Astrocyte of the hippocampus (primary cell): ENCODE measurements around the gene ST3GAL2.

Experiments
- DNase-seq: peaks from one replicate; pipeline ENCODE4 v3.0.0; 2011; ENCODE audit warnings: low read depth, low spot score

The ST3GAL2 gene, protein sequence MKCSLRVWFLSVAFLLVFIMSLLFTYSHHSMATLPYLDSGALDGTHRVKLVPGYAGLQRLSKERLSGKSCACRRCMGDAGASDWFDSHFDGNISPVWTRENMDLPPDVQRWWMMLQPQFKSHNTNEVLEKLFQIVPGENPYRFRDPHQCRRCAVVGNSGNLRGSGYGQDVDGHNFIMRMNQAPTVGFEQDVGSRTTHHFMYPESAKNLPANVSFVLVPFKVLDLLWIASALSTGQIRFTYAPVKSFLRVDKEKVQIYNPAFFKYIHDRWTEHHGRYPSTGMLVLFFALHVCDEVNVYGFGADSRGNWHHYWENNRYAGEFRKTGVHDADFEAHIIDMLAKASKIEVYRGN

DNA sequence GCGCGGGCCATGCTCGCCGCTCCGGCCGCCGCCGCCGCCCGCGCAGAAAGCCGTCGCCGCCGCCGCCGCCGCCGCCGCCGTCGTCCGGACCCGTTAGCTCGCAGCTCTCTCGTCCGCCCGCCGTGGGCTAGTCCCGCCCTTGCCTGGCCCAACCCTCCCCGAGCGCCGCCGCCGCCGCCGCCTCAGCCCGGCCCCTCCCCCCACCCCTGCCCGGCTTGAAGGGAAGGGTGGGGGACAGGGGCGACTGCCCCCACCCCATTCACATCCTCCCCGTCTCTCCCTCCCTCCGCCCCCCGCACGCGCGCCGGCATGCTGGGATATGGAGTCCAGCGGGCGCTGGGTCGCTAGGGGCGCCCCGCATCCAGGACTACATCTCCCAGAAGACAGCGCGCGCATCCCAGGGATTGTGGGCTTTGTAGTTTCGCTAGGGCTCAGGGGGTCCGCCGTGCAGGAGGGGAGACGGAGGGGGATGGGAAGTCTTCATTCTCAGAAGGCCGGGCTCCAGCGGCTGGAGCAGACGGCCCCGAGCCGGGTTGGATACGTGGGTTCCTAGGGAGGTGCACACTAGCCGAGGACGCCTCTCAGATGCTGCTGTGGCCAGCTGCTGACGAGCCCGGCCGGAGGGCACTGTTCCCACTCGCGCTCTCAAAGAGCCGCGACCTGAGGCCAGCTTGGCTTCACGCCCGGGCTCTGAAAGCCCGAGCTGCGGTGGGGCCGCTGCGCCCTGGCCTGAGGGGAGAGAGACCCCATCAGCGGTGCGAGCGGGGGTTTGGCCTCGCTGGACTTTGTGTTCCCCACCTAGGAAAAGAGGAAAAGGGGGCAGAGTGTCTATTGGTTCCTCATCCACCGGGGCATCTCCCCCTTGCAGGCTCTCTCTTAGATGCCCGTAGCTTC, at the start of gene ST3GAL2:
Gene ST3GAL2, minus strand, starts transcription at position 132 of the 894 bp plus-strand sequence. CDS start 40,570 bp downstream, outside the sequence.
- DNase-seq: peak; percentile 98

DNA sequence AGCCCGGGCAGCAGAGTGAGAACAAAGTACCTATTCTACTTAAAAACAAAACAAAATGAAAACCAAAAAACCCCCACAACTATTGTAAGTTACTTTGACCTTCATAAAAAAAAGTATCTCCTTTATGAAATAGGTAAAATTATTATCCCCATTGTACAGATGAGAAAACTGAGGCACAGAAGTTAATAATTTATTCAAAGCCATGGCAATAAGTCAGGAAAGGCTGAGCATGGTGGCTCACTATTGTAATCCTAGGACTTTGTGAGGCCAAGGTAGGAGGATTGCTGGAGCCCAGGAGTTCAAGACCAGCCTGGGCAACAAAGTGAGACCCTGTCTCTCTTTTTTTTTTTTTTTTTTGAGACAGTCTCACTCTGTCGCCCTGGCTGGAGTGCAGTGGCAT, 46.0 kb upstream of the ST3GAL2 start:
- DNase-seq: no peak

DNA sequence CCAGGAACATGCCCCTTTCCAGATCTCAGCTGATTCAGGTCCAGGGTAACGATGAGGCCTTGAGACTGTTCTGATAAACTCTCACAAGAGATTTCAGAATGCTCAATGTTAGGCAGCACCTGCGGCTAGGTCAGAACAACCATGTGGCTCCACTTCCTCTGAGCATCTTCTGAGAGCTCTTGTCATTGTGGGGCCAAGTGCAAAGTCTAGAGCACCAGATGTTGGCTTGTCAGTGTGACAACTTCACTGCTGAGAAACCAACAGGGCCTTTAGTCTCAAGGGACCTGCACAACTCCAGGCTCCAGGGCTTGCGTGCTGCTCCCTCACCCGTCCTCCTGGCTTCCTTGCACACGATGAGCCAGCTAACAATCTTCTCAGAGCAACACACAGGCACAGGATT, 44.5 kb upstream of the ST3GAL2 start:
- DNase-seq: no peak

DNA sequence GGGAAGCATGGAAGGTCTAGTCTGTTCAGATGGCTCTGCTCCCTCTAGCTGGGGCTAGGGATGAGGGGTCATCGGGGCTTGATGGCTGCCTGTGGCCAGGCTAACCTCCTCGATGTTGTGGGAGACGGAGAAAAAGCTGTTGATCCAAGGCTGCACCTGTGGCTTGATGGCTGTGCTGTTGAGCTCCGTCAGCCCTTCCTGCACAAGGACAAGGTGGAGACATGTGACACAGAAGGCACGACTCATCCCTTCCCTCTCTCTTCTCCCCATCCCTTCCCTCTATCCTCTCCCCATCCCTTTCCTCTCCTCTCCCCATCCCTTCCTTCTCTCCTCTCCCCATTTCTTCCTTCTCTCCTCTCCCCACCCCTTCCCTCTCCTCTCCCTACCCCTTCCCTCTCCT, 43.7 kb upstream of the ST3GAL2 start:
- no peak for DNase-seq

DNA sequence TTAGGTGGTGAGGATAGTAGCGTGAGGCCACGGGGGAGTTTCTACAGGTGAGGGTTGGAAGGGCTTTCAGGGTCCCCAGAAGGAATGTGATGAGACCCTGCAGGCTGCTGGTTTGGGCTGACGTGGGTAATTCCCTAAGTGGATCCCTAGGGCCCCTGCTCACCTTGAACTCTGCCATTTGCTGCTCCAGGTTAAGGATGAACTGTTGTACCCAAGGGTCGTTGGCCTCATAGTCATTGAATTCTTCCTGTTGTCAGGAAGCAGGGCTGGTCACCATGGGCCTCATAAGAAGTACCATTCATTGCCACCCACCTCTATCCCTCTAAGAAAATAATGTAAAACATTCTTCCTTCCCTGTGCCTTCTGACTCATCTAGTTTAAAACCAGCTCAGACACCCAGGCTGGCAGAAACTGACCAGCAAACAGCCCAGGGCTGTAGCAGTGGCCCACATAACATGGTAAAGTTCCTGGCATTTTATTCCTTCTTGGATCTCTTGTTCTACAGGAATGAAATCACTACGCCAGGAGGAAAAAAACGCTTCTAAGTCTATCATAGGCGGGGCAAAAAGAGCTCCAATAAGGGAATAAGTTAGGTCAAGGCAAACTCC, 43.1 kb upstream of the ST3GAL2 start:
- peak; percentile 79 for DNase-seq

DNA sequence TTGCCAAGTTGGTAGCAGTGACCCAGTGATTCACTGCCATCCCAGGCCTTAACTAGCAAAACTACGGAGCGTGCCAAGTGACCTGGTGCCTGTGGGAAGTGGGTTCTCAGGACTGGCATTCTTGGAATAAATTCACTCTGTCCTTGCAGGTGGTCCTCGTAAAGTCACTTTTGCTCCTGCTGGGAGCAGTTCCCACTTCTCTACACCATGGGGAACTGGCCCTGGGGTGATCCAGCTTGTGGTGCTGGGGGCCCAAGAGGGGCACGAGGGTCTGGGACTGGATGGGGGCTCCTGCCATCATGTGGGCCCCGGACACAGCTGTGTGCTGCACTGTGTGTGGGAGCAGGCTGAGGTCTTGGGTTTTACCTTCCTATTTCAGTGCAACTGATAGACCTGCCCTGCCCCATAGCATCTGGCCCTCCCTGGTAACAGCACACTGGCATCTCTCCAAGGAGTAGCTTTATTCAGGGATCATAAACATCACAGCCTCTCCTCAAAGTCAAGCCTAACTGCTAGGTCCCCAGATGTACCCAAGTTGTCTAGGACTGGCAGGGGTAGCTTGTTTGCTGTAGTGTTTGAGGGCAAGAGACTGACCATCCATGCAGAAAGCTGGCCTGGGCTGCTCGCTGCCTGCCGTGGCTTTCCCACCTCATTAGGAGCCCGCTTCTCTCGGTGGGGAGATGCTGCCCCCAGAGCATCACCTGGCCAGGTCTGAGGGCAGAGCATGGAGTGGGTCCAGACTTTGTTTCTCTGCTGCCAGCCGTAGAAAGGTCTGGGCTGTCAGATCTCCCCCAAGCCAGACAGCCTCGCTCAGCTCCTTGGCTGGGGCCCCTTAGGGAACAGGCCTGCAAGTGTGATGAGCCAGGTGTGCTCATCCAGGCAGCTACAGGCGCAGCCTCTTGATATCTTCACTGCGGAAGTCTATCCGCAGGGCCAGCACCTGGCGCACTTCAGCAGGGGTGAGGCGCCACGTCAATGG, 41.5 kb upstream of the ST3GAL2 start:
- DNase-seq: peak; percentile 23

DNA sequence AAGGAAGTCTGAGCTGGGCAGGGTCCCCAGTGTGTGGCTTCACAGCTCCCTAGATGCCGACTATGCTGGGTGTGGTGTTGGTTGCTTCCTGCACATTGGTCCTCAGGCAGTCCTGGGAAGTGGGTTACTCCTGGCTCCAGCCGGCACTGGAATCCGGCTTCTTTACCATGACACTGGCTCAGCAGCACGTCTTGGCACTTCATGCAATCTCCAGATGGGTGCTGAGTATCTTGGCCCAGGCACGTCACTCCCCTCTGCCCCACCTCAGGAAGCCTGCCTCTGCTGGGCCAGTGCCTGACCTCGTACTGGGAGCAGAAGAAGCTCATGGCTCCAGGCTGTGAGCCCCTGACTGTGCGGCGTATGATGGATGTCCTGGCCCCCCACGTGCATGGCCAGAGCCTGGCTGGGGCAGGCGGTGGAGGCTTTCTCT, 40.0 kb upstream of the ST3GAL2 start:
- DNase-seq: no peak

DNA sequence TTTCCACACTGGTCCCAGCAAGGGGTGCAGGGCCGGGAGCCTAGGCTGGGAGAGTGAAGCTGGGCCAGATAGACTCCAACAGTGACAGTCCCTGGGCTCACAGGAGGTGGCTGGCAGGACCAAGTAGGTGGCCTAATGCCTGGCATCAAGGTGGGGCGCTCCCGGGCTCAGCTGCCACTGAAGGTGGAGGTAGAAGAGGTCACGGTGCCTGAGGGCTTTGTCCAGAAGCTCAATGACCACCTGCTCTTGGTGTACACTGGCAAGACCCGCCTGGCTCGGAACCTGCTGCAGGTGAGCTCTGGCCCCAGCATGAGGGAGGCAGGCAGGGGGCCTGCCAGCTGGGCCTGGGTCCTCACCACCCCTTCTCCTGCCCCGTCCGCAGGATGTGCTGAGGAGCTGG, 39.3 kb upstream of the ST3GAL2 start:
- no peak for DNase-seq

DNA sequence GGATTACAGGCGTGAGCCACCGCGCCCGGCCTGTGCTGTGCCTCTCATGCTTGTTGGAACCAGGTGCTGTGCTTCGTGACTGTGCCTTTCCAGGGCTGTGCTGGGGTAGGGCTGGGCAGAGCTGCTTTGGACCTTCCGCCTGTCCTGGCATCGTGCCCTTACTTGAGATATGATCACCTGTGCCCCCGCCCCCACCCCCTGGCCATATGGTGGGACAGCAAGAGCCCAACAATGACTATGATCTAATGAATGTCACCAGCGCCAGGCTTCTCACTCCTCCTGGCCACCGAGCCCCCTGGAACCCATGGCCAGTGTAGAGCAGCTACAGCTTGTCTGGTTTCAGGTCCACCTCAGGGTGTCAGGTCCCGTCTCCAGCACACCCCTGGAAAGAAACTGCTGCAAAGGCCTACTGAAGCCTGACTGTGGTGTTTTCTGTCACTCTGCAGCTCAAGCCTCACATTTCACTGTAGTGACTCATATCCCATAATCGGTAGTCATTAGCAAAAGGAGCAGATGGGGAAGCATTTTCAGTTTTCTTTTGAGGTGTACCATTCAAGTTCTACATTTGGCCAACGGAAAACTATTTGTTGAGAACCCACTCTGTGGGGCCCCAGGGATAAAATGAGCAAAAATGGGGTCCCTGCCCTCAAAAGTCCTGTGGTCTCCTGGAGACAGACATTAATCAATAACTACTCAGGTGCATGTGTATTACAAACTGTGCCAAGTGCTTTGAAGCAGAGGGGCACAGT, 37.5 kb upstream of the ST3GAL2 start:
- peak; percentile 87 for DNase-seq

DNA sequence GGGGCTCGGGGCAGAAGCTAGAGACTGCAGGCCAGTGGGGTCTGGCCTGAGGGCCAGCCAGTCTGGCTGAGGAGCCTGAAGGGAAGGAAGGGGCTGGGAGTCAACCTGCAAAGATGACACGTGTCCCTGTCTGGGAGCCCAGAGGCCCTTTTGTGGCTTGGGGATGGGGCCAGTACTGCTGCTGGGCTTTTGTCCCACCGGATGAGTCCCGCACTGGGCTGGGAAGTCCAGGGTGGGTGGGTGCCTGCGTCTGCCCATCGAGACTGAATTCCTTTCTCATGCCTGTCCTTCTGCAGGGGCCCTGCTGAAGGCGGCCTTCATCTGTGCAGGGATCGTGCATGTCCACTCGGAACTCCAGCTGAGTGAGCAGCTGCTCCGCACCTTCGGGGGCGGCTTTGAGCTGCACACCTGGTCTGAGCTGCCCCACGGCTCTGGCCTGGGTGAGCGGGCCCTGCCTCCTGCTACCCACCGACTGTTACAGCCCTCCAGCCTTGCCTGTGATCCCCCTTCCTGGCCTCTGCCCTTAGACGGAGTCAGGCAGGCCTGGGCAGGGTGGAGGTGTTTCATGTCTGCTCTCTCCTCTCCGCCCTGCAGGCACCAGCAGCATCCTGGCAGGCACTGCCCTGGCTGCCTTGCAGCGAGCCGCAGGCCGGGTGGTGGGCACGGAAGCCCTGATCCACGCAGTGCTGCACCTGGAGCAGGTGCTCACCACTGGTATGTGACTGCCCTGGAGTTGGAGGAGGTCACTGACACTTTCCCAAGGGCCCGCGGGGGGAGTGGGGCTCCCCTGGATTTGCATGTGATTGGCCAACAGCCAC, 36.4 kb upstream of the ST3GAL2 start:
- no peak for DNase-seq

DNA sequence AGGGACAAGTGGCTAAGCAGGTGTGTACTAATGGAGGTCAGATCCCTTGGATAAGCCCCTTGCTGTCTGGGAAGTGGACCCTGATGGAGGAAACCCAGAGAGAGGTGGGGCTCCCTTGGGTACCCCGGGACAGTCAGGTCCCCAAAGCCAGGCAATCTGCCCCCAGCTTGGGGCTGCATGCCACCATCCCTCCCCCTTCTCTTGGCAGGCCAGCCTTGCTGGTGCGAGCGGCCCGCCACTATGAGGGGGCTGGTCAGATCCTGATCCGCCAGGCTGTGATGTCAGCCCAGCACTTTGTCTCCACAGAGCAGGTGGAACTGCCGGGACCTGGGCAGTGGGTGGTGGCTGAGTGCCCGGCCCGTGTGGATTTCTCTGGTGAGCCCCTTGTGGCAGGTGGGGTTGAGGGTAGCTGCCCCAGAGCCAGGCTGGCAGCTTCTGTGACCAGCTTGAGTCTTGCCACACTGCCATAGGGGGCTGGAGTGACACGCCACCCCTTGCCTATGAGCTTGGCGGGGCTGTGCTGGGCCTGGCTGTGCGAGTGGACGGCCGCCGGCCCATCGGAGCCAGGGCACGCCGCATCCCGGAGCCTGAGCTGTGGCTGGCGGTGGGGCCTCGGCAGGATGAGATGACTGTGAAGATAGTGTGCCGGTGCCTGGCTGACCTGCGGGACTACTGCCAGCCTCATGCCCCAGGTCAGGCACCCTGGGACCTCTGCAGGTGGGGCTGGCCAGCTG, 35.6 kb upstream of the ST3GAL2 start:
- no peak for DNase-seq

DNA sequence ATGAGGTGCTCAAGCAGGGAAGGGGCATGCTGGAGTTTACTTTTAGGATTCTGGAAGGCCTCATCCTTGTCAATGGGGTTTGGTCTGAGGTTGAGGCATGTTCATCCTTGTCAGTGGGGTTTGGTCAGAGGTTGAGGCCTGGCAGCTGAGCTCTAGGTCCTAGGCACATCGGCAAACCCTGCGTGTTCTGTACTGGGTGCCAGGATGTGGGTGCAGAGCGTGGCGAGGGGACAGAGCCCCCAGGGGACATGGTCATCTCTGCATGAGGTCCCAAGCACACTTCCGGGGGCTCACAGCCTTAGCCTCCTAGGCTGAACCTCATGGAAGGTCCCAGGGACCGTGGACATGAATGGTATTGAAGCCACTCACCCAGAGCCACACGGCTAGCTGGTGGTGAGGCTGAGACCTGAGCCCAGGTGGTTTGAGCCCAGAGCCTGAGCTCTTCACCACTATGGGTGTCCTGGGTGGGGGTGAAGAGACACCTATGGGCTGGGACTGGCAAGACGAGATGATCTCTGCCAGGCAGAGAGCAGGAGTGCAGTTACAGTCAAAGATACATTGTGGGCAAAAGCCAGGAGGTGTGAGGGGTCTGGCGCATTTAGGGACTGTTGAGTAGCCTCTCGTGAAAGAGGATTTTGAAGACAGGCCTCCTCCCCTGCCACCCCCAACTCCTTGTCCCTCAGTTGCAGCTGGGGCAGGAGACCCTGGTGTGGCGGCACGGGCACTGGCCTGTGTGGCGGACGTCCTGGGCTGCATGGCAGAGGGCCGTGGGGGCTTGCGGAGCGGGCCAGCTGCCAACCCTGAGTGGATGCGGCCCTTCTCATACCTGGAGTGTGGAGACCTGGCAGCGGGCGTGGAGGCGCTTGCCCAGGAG, 34.8 kb upstream of the ST3GAL2 start:
- no peak for DNase-seq

DNA sequence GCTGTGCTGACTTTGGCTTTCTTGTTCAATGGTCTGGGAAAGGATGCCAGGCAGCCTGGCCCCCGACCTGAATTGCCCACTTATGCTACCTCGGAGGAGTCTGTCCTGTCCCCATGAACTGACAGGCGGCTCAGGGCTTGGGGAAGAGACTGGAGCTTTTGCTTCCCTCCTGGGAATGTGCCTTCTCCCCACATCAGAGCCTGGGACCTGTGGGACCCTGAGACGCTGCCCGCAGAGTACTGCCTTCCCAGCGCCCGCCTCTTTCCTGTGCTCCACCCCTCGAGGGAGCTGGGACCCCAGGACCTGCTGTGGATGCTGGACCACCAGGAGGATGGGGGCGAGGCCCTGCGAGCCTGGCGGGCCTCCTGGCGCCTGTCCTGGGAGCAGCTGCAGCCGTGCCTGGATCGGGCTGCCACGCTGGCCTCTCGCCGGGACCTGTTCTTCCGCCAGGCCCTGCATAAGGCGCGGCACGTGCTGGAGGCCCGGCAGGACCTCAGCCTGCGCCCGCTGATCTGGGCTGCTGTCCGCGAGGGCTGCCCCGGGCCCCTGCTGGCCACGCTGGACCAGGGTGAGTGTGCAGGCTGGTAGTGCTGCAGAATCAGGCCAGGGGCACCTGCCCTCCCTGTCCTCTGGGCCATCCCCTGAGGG, 34.0 kb upstream of the ST3GAL2 start:
- DNase-seq: no peak

DNA sequence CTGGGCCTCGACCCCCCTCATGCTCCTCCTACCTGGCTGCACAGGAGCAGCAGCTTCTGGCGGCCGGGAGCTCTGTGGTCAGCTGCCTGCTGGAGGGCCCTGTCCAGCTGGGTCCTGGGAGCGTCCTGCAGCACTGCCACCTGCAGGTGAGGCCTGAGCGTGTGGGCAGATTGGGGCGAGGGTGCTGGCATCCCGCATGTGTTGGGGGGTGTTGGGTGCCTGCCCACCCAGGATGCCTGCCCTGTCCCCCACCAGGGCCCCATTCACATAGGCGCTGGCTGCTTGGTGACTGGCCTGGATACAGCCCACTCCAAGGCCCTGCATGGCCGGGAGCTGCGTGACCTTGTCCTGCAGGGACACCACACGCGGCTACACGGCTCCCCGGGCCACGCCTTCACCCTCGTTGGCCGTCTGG, 32.0 kb upstream of the ST3GAL2 start:
- DNase-seq: peak; percentile 66

DNA sequence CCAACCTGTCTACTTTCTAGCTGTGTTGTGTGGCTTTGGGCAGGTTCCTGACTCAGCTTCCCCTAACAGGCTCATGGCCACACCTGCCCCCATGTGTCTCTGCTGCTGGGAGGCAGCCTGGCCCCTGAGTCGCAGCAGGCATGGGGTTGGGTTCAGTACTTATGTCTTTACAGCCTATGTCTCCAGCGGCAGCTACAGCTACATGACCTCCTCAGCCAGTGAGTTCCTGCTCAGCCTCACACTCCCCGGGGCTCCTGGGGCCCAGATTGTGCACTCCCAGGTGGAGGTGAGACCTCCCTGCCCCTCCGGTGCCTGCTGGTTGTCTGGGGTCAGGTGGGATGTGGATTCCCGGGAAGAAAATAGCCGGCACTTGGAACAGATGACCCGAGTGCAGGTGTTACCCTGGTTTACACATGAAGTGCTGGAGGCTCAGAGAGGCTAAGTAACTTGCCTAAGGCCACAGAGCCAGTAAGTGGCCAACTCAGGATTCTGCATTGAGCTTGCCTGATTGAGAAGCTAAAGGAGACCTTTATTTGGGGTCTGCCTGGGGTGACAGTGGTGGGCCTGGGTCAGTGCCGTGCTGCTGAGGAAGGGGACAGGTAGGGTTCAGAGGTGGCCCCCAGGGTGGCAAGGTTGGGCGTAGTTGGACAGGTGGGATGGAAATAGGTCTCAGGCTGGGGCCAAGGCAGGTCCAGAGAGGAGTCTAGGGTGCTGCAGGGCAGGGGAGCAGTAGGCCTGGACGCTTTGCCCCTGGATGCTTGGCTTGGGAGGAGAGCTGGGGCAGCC, 31.4 kb upstream of the ST3GAL2 start:
- no peak for DNase-seq

DNA sequence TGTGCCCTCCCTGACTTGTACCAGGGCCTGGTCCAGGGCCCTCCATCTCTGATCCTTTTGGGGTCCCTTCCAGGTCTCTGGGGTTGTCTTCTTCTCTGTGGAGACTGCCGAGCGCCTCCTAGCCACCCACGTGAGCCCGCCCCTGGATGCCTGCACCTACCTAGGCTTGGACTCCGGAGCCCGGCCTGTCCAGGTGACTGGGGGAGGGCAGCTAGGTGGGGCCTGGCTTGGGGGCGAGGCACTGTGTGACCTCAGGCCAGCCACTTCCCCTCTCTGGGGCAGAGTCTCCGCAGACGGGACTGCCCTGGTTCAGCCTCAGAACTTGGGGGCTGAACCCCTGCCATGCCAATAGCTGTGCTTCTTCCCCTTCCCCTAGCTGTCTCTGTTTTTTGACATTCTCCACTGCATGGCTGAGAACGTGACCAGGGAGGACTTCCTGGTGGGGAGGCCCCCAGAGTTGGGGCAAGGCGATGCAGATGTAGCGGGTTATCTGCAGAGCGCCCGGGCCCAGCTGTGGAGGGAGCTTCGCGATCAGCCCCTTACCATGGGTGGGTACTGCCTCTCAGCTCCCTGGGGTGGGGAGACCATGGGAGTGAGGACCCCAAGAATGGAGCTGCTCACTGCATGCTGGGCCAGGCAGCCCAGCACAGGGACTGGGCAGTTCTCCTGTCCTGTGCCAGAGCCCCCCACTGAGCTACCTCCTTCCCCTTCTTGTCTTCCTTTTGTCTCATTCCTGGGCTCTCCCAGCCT, 30.1 kb upstream of the ST3GAL2 start:
- DNase-seq: no peak
